NB4 (cell line): ENCODE measurements around the gene ROBO1.

Experiments used
- DNase-seq: peaks from one replicate; pipeline ENCODE4 v3.0.0; 2010; ENCODE audit warnings: low read depth
- H3K4me3 ChIP-seq: one replicate; pipeline ENCODE4 v1.5.1; 2011; ENCODE audit warnings: mild to moderate bottlenecking, low read depth, low read length, moderate library complexity
- CTCF ChIP-seq: IDR thresholded peaks from one replicate; pipeline ENCODE4 v1.5.1; 2012; ENCODE audit warnings: low read depth, low read length
- MAX ChIP-seq: IDR thresholded peaks from 2 replicates; pipeline ENCODE4 v1.6.1; 2011; ENCODE audit warnings: low read depth, low read length
- MYC ChIP-seq: IDR thresholded peaks from 2 replicates; pipeline ENCODE4 v1.6.1; 2011; ENCODE audit warnings: low read depth, low read length
- POLR2A ChIP-seq: IDR thresholded peaks from 2 replicates; pipeline ENCODE4 v1.6.1; 2011; ENCODE audit warnings: mild to moderate bottlenecking; ENCODE audit not compliant: insufficient read length; ENCODE audit errors: extremely low read depth

The ROBO1 gene

GRCh38 chr3:79253271-79253670, 514.5 kb downstream of the ROBO1 start:
- no peak overlapping the region for H3K4me3 ChIP-seq
- TF ChIP-seq MYC: no peak
- TF ChIP-seq MAX: no peak
- no peak for TF ChIP-seq CTCF
- TF ChIP-seq POLR2A: no peak
- DNase-seq: no peak

- no peak for TF ChIP-seq CTCF
- TF ChIP-seq MAX: no peak
- no peak for TF ChIP-seq POLR2A
- TF ChIP-seq MYC: no peak
- no peak for DNase-seq
- H3K4me3 ChIP-seq: no peak overlapping the region
Observed at GRCh38 chr3:79250746-79251145, 517.1 kb downstream of the ROBO1 start.

GRCh38 chr3:79249701-79250100, 518.1 kb downstream of the ROBO1 start:
- TF ChIP-seq MAX: no peak
- TF ChIP-seq MYC: no peak
- no peak for TF ChIP-seq POLR2A
- no peak for TF ChIP-seq CTCF
- H3K4me3 ChIP-seq: no peak overlapping the region
- no peak for DNase-seq

- no peak for DNase-seq
Observed at GRCh38 chr3:79247725-79248043, 520.1 kb downstream of the ROBO1 start.

GRCh38 chr3:79246875-79247724, 520.7 kb downstream of the ROBO1 start:
- no peak for DNase-seq
- no peak for TF ChIP-seq MYC
- no peak for TF ChIP-seq MAX
- TF ChIP-seq POLR2A: no peak
- no peak for TF ChIP-seq CTCF
- H3K4me3 ChIP-seq: no peak overlapping the region

More at GRCh38 chr3:79247725-79248043, 520.1 kb downstream of the ROBO1 start:
- no peak for TF ChIP-seq POLR2A
- no peak for TF ChIP-seq CTCF
- TF ChIP-seq MAX: no peak
- TF ChIP-seq MYC: no peak
- H3K4me3 ChIP-seq: no peak overlapping the region
